Measurements from ENCODE around the gene UTS2R.
"Not testable (repeated sequence)": the region's sequence is repeated elsewhere in the genome, so short reads cannot be mapped to it uniquely, and the experiment has no call there.

UTS2R gene

DNA sequence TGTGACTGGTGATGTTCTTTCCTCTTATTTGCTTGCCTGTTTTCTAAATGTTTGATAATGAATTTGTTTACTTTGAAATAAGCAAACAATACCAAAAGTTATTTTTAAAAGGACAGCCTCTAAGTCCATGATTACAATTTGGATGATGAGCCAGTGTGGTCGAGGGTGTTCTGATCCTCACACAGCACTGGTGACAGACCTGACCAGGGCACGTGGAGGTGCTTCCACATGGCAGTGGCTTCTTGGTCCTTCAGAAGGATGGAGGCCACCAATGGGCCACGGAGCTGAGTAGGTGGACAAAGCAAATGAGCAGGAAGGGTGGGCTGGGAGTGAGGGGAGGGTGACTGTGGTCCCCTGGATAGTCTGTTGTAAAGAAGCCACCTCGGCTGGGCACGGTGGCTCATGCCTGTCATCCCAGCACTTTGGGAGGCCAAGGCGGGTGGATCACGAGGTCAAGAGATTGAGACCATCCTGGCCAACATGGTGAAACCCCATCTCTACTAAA is 16.7 kb upstream of the UTS2R start:
- DNase-seq (ENCODE audit: low read depth), result no peak

DNA sequence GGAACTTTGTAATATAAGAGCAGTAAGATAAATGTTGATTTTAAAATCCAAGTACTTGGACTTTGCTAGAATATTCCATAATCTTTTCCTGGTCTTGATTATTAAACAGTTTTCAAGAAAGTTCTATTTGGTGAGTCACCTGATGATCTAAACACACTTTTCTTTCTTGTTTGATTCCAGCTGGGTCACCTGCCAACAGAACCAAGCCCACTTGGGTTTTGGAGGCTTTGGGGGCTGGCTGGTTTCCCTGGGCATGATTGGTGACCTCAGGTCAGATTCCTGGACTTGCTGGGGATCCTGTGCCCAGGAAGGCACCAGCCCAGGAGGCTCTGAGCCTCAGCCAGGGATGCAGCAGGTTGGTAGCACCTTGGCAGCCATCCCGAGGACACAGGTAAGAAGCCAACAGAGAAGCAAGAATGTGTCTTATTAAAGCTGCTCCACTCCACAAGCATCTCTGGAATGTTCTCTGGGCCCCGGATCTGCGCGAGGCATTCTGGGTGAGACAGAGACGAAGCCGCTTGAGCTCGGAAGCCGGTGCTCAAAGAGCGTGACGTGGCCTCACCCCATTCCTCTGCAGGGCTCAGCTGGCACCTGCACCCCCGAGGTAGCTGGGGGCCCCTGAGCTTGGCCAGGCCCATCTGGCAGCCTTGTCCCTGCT is 15.7 kb upstream of the UTS2R start:
- DNase-seq (ENCODE audit: low read depth), result no peak

DNA sequence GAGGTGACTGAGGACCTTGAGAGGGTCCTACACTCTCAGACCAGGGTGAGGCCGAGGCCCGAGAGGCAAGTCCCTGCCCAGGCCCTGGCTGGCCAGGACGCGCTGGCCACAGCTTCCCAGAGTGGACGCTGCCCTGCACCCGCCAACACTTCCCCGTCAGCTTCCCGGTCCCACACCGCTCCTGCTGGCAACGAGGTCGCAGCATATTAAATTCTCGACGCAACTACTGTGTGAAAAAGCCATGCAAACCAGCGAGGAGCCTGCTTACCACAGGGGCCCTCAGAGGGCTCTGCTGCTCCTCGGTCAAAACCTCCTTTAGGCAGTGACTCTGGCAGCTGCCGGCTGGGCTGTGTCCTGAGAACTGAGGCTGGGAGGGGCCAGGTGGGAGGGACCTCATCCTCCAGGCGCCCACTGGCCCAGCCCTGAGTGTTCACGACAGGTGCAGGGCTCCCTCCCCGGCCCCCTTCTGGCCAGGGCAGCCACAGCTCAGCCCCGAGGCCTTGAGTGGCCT is 14.7 kb upstream of the UTS2R start:
- no peak for DNase-seq (ENCODE audit: low read depth)

DNA sequence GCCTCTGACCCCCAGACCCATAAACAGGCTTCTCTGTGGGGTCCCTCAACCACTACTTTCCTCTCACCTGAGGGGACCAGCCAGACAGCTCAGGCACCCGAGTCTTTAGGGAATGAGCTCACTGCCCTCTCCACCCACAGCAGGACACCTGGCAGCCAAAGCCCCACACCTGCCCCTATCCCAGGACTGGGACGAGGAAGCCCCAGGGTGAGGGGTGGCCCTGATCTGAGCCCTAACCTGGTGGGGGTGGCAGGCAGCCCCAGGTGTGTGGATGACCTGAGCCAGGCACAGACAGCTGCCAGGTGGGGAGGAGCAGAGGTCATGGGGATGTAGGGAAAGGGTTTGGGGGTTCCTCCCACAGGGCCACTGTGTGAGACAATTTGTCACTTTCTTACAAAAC is 14.2 kb upstream of the UTS2R start:
- no peak for DNase-seq (ENCODE audit: low read depth)

DNA sequence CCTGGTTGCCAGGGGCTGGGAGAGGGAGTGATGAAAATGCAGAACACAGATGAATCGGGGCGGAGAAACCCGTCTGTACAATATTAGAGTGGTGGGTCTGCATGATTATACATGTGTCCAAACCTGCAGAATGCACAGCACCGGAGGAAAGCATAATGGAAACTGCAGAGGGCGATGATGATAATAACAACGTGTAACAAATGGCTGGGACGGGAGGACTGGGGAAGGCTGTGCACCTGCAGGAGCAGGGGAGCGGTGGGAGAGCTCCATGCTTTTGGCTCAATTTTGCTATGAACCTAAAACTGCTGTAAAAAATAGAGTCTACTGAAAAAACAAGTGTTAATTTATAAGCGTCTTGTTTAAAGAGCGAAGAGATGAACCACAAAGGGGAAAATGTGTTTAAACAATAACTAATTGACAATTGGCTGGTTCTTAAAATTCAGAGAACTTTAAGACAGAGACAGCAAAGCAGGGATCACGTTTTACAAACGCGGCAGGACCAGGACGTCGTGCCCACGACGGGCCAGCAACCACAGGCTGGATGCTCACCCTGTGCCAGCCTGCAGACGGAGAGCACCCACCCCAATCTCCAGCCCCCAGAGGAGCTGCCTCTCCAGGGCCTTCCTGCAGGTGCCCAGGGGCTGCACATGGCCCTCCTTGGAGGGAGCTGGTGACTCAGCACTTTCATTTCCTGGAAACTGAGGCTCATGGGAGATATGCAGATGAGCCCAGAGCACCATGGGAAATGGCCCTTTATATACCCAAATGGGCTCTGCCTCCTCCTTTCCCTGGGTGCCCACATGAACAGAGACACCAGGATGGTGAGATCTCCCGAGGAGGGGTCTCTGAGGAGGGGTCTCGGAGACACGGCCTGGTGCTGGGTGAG is 12.9 kb upstream of the UTS2R start, which contains the start of gene TEX19:
TEX19 (plus strand) TSS at position 783 of the 886 bp plus-strand sequence. CDS start 2,904 bp downstream, outside the sequence.
- no peak for DNase-seq (ENCODE audit: low read depth)

GRCh38 chr17:82359451-82360074 is 12.0 kb upstream of the UTS2R start:
- not testable (repeated sequence) for DNase-seq (ENCODE audit: low read depth)

DNA sequence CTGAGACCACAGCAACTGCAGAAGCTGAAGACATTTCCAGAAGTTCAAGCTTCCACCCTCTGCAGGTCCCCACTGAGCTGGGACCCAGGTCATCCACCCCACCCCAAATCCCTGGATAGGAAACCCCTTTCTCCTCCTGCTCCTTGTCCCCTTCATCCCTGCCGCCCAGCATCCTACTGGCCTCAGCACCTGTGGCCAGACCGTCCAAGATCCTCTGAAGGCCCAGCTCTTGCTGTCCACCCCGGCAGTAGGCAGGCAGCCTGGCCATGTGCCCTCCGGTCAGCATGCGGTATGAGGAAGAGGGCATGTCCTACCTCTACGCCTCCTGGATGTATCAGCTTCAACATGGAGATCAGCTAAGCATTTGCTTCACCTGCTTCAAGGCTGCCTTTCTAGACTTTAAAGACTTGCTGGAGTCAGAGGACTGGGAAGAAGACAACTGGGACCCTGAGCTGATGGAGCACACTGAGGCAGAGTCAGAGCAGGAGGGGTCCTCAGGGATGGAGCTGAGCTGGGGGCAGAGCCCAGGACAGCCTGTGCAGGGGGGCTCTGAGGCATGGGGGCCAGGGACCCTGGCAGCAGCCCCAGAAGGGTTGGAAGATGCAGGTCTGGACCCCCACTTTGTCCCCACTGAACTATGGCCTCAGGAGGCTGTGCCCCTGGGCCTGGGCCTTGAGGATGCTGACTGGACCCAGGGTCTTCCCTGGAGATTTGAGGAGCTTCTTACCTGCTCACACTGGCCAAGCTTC is 9.5 kb upstream of the UTS2R start:
- DNase-seq (ENCODE audit: low read depth), result no peak

GRCh38 chr17:82365606-82366295 is 5.8 kb upstream of the UTS2R start:
- DNase-seq (ENCODE audit: low read depth), result no peak

DNA sequence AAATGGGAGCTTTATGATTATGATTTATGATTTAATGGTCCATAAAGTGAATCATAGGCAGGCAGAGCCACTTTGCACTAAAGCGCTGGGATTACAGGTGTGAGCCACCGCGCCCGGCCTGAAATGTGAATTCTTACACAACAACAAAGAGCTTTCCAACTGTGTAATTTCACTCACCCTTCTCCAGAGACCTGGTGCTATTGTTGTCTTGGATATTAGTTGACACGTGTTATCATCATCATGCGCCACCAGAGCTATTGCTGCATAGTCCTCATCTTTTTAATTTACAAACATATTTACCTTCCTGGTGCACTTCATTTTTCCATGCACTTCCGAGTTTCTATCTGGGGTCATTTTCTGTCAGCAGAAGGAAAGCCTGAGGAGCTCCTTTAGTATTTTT is 4.8 kb upstream of the UTS2R start:
- DNase-seq (ENCODE audit: low read depth), result no peak

DNA sequence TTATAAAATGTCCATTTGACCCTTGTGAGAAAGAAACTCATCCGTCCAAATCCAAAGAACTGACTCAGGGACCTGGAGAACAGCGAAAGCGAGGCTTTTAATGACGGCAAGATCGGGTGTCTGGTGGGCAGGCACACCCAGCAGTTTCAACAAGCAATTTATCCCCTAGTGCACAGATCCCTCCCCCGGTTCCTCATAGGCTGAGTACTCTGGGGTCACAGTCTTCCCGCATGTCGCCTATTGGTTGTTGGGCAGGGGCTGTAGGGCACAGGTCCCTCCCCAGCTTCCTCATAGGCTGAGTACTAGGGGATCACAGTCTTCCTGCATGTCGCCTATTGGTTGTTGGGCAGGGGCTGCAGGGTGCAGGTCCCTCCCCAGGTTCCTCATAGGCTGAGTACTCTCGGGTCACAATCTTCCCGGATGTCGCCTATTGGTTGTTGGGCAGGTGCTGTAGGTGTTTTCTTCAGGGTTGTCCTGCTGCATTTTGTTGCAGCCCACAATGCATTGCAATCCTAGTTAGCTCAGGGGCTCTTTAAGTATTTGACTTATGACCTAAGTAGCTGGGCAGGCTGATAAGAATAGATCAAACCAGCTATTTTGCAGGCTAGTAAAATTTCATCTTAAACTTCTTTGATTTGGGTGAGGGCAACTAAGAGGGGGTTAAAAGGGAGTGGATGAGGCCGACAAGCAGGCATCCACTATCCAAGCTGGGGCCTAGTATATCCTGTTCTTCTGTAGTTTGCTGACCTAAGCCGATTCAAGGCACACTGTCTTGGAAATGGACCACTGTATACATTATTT is 3.6 kb upstream of the UTS2R start:
- no peak for DNase-seq (ENCODE audit: low read depth)

DNA sequence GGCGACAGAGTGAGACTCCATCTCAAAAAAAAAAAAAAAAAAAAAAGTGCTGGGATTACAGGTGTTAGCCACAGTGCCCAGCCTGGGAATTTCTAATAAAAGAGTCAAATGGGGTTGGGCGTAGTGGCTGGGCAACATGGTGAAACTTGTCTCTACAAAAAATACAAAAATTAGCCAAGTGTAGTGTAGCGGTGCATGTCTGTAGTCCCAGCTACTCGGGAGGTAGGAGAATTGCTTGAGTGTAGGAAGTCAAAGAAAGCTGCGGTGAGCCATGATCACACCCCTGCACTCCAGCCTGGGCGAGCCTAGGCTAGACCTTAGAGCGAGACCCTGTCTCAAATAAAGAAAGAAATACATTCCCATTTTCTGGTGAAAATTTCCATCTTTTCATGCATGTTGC is 2.4 kb upstream of the UTS2R start:
- DNase-seq (ENCODE audit: low read depth), result no peak

GRCh38 chr17:82370471-82371332 is 863 bp upstream of the UTS2R start:
- DNase-seq (ENCODE audit: low read depth), result no peak

DNA sequence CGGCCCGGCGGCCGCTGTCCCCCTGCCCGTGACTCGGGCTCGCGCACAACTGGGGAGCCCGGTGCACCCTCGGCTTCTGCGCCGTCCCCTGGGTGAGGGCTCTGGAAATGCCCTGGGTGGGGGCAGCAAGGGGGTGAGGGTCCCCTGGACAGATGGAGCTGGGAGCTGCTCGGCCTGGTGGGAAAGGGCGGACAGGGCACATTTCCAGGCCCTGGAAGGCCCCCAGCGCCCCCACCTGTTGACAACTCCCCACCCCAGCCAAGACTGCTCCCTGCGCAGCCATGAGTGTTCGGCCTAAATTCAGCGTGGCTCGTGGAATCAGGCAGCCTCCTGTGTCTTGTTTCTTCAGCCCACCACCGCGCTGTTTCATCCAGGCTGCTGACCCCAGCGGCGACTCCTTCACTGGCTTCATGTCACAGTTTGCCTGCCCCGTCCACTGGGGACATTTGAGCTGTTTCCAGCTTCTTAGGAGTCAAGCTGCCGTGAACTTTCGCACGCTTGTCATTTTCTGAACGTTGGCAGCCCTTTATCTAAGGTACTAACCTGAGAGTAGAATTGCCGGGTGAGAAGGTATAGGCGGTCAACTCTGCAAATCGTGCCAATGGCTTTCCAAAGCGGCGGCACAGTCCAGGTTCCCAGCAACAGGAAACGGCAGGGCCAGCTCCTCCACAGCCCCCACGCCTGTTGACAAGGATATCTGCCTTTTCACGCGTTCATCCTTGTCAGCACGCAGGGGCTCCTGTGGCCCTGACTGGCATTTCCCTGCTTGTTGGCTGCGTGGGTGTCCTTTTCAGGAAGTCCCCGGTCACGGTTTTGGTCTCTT is 895 bp downstream of the UTS2R start:
- DNase-seq (ENCODE audit: low read depth), result no peak

- DNase-seq (ENCODE audit: low read depth), result not testable (repeated sequence)
These were observed 1.5 kb downstream of the UTS2R start for GRCh38 chr17:82373072-82373452.

GRCh38 chr17:82373731-82374625 is 2.4 kb downstream of the UTS2R start:
- DNase-seq (ENCODE audit: low read depth), result no peak

DNA sequence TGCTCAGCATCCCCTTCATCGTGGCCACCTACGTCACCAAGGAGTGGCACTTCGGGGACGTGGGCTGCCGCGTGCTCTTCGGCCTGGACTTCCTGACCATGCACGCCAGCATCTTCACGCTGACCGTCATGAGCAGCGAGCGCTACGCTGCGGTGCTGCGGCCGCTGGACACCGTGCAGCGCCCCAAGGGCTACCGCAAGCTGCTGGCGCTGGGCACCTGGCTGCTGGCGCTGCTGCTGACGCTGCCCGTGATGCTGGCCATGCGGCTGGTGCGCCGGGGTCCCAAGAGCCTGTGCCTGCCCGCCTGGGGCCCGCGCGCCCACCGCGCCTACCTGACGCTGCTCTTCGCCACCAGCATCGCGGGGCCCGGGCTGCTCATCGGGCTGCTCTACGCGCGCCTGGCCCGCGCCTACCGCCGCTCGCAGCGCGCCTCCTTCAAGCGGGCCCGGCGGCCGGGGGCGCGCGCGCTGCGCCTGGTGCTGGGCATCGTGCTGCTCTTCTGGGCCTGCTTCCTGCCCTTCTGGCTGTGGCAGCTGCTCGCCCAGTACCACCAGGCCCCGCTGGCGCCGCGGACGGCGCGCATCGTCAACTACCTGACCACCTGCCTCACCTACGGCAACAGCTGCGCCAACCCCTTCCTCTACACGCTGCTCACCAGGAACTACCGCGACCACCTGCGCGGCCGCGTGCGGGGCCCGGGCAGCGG is 3.2 kb downstream of the UTS2R start:
- no peak for DNase-seq (ENCODE audit: low read depth)

All from activated T-helper 9 cell treated with anti-CD3 and anti-CD28 coated beads, Interleukin-2, amount 50 U/mL, for 16 hours (primary cell).